ENCODE data around the gene ANKDD1B.

DNA sequence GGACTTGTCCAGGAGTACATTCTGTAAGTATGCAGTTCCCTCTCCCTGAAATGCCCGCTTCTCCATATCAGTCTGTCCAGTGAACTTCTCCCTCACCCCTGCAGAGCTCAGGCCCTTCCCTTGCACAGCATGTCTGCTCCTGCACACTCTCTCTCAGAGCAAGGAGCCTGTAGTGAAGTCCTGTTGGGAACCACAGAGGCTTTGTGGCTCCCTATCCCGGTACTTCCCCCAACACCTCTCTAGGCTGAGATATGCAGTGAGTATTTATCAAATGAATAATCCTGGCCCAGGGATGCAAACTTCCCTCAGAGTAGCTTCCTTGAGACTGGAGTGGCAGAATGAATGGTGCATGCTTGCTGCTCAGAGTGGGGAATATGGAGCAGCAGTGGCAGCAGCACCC lies 57.2 kb downstream of the ANKDD1B start:
- TF ChIP-seq EZH2 (IDR thresholded peaks at IDR 0.05; ENCODE audit: insufficient read depth, poor library complexity, severe bottlenecking), result no peak
- TF ChIP-seq EZH2phosphoT487 (IDR thresholded peaks at IDR 0.05; ENCODE audit: insufficient read depth, low read depth), result no peak

Measured in GM23248 (cell line).